Mononuclear cell (primary cell): ENCODE data around the gene USPL1. TPM values are rescaled to one million over a fixed set of nuclear protein-coding genes. Genes with fewer than 3 reads are reported as not detected.

Source experiments
- H3K27me3 ChIP-seq: 2 replicates; pipeline ENCODE4 v1.6.0; 2011; ENCODE audit warnings: low read length, control low read depth; ENCODE audit not compliant: insufficient read depth
- H3K4me1 ChIP-seq: 2 replicates; pipeline ENCODE4 v1.5.1; 2011; ENCODE audit warnings: mild to moderate bottlenecking, low read length, control low read depth; ENCODE audit not compliant: insufficient read depth
- H3K4me3 ChIP-seq: 2 replicates; pipeline ENCODE4 v1.5.1; 2011; ENCODE audit warnings: mild to moderate bottlenecking, low read length, moderate library complexity
- H3K9me3 ChIP-seq: 2 replicates; pipeline ENCODE4 v1.5.1; 2011; ENCODE audit warnings: low read depth, mild to moderate bottlenecking, control low read depth, low read length
- total RNA-seq: library from RNA; depleted of rRNA; stranded (reverse); fragments of >200 nt; gene quantifications from one replicate; pipeline ENCODE4 v1.2.3, GENCODE V29; 2012

The USPL1 gene
- total RNA-seq, 1 donor: 90.4 TPM

GRCh38 chr13:30664689-30665275 is 47.1 kb downstream of the USPL1 start:
- peaks cover 47% of the 10 kb centered on the region for H3K4me1 ChIP-seq
- H3K9me3 ChIP-seq: no peaks in the 10 kb centered on the region
- H3K27me3 ChIP-seq: no peaks in the 10 kb centered on the region
- H3K4me3 ChIP-seq: no peak overlapping the region

- H3K9me3 ChIP-seq: no peaks in the 10 kb centered on the region
- no peak overlapping the region for H3K4me3 ChIP-seq
- peaks cover 42% of the 10 kb centered on the region for H3K4me1 ChIP-seq
- H3K27me3 ChIP-seq: no peaks in the 10 kb centered on the region
Measured at GRCh38 chr13:30665638-30666037, 47.9 kb downstream of the USPL1 start.

GRCh38 chr13:30666113-30666512 is 48.4 kb downstream of the USPL1 start:
- H3K4me1 ChIP-seq: peaks cover 42% of the 10 kb centered on the region
- H3K4me3 ChIP-seq: no peak overlapping the region
- no peaks in the 10 kb centered on the region for H3K27me3 ChIP-seq
- no peaks in the 10 kb centered on the region for H3K9me3 ChIP-seq

DNA sequence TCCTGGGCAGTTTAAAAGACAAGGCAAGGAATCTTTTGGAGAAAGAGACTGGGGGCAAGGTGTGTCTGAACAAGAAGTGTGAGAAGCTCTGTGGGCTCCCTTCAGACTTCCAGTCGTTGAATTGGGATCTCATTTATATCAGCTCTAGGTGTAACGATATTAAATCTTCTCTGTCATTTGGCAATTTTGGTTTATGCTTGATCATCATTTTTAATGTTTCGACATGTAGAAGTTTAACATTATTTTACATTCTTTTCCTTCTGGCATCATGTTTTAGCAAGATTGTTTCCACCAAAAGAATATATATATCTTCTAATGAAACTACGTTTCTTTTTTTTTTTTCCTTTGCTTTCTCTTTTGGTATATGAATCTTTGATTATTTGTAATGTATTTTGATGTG is 49.3 kb downstream of the USPL1 start:
- peaks cover 36% of the 10 kb centered on the region for H3K4me1 ChIP-seq
- no peaks in the 10 kb centered on the region for H3K27me3 ChIP-seq
- H3K9me3 ChIP-seq: no peaks in the 10 kb centered on the region
- no peak overlapping the region for H3K4me3 ChIP-seq

- Histone ChIP-seq H3K4me1 (peaks cover 26% of the 10 kb centered on the region), H3K27me3 (no peaks in the 10 kb centered on the region), H3K9me3 (no peaks in the 10 kb centered on the region), H3K4me3 (no peak overlapping the region)
Measured at GRCh38 chr13:30668312-30668711, 50.6 kb downstream of the USPL1 start.

DNA sequence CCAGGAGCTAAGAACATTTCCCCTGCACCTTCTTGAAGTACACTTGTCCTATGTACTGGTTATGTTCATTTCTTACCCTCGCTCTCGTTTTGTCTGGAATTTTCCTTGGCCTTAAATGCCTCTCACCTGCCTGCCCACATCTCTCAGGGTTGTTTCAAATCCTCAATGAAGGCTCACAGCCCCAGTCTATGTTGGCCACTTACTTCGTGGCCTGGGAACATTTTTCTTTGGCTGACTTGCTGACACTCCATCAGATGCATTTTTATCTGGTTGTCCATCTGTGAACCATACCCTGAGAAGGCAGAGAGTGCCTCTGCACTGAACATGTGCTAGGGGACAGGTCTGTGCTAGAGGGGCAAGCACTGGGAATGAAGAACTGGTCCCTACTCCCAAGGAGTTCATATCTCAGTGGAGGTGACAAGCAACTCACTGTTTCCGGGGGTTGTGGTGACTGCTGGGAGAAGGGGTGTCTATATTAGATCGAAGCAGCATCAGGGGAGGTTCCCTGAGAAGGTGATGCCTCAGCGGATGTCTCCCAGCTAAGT is 53.6 kb downstream of the USPL1 start:
- H3K4me3 ChIP-seq: no peak overlapping the region
- H3K27me3 ChIP-seq: no peaks in the 10 kb centered on the region
- no peaks in the 10 kb centered on the region for H3K9me3 ChIP-seq
- peaks cover 23% of the 10 kb centered on the region for H3K4me1 ChIP-seq

- H3K4me3 ChIP-seq: peak overlapping the region; percentile 45
- peaks cover 23% of the 10 kb centered on the region for H3K4me1 ChIP-seq
- H3K27me3 ChIP-seq: no peaks in the 10 kb centered on the region
- no peaks in the 10 kb centered on the region for H3K9me3 ChIP-seq
Measured at GRCh38 chr13:30673669-30674521, 56.2 kb downstream of the USPL1 start.

DNA sequence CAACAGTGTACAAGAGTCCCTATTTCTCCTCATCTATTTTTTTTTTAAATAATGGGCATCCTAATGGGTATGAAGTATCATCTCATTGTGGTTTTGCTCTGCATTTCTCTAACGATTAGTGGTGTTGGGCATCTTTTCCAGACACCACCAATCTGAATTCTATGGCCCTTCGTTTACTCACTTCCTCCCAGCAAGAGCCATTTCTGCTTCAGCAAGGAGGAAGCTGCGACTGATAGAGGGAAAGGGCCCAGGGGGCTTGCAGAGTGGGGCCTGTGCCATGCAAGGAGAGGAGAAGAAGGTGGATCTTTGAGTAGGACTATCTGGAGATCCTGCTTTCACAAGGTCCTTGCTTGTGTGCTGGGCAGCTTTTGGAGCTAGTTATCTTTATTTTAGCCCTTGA is 58.0 kb downstream of the USPL1 start:
- H3K4me3 ChIP-seq: no peak overlapping the region
- H3K27me3 ChIP-seq: no peaks in the 10 kb centered on the region
- H3K9me3 ChIP-seq: no peaks in the 10 kb centered on the region
- H3K4me1 ChIP-seq: peaks cover 23% of the 10 kb centered on the region

- Histone ChIP-seq H3K4me1 (peaks cover 27% of the 10 kb centered on the region), H3K9me3 (no peaks in the 10 kb centered on the region), H3K4me3 (no peak overlapping the region), H3K27me3 (no peaks in the 10 kb centered on the region)
Measured at GRCh38 chr13:30676672-30677071, 59.0 kb downstream of the USPL1 start.

DNA sequence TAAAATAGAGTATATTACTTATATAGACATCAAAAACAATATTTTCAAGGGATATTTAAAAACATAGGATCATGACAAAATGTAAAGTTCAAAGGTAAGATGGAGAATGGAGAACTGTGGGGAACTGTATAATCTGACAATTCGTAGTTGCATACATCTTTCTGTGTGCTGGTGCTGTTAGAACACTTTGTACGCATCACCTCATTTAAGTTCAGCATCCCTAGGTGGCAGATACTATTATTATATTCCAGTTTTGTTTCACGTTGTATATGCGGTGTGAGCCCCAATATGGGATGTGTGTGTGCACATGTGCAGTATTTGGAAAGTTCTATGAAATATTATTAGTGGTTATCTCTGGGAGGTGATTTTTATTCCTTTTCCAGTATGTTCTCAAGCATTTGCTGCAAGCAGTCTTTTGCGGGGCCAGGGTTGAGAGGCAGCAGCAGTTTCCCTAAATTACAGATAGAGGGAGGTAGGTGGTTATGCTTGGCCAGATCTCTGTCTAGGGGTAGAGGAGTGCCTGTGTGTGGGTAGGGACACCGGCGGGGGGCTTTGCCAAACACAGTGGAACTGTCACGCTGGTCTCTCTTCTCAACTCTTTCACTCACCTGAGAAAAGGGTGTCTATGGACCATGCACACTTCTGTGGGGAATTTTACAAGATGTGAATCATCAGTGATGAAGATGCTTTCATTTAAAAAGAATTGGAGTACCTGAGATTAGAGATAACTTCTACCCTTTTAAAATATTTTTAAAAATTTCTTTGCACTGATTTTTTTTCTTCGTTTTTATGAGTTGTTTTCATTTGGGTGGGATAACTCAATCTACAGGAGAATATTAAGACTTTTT is 62.0 kb downstream of the USPL1 start:
- H3K9me3 ChIP-seq: no peaks in the 10 kb centered on the region
- peaks cover 25% of the 10 kb centered on the region for H3K4me1 ChIP-seq
- no peak overlapping the region for H3K4me3 ChIP-seq
- H3K27me3 ChIP-seq: no peaks in the 10 kb centered on the region

- H3K4me3 ChIP-seq: no peak overlapping the region
- H3K9me3 ChIP-seq: no peaks in the 10 kb centered on the region
Measured at GRCh38 chr13:30681843-30682242, 64.1 kb downstream of the USPL1 start.

GRCh38 chr13:30685320-30685859 is 67.7 kb downstream of the USPL1 start:
- Histone ChIP-seq H3K27me3 (no peaks in the 10 kb centered on the region), H3K9me3 (no peaks in the 10 kb centered on the region), H3K4me3 (no peak overlapping the region), H3K4me1 (peaks cover 24% of the 10 kb centered on the region)

More at GRCh38 chr13:30681843-30682242, 64.1 kb downstream of the USPL1 start:
- H3K27me3 ChIP-seq: no peaks in the 10 kb centered on the region
- peaks cover 13% of the 10 kb centered on the region for H3K4me1 ChIP-seq

- H3K4me1 ChIP-seq: peaks cover 30% of the 10 kb centered on the region
- no peaks in the 10 kb centered on the region for H3K9me3 ChIP-seq
- no peak overlapping the region for H3K4me3 ChIP-seq
Measured at GRCh38 chr13:30685987-30686386, 68.3 kb downstream of the USPL1 start.

DNA sequence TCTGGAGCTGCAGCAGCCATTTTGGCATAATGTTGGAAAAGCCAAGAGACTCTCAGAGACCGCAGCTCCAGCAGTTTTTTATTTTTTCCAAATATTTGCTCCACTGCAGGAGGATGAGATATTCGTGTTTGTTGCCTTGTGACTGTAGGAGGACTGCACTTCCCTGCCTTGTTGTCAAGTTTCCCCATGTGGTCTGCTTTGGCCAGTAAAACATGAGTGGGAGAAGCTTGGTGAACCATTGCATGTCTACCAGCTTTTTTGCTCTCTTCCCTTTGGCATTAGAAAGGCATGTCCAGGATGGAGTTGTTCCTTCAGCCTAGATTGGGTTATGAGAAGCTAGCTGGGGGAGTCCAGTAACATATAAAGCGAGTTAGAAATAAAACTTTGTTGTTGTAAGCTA is 69.9 kb downstream of the USPL1 start:
- no peak overlapping the region for H3K4me3 ChIP-seq
- H3K4me1 ChIP-seq: peaks cover 29% of the 10 kb centered on the region
- no peaks in the 10 kb centered on the region for H3K9me3 ChIP-seq
- H3K27me3 ChIP-seq: no peaks in the 10 kb centered on the region

More at GRCh38 chr13:30685987-30686386, 68.3 kb downstream of the USPL1 start:
- H3K27me3 ChIP-seq: no peaks in the 10 kb centered on the region
